Effector CD8-positive, alpha-beta T cell (primary cell): ENCODE measurements around the gene CWH43.
"Not testable (repeated sequence)": the region's sequence is repeated elsewhere in the genome, so short reads cannot be mapped to it uniquely, and the experiment has no call there.

Experiments used
- DNase-seq: peaks from one replicate; lab custom pipeline; 2025; lab: John Stamatoyannopoulos, UW
- total RNA-seq, 4 experiments: gene quantifications; one replicate each; lab custom pipeline; 2026; lab: John Stamatoyannopoulos, UW

The CWH43 gene
- total RNA-seq: 0 reads per million in 4 experiments

GRCh38 chr4:48985976-48986653 lies at the start of gene CWH43:
TSS of gene CWH43 (plus strand) at chr4:48986275. CDS start at chr4:48986430, 155 bp downstream.
- no peak for DNase-seq

DNA sequence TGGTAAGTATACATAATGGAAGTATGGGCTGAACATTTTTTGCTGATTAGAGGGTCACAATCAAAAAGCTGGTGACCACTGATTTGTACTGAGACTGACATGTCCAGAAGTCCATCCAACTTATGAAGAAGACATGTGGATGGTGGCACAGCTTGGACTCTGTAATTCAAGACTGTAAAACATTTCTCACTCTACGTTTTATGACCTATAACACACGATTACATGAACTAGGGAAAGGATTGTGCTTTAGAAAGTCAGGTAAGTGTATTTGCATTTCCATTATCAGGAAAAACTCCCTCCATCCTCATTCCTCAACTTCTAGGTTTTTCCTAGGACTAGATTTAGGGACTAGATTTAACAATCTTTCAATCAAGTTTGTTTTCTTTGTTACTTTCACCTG lies 49.0 kb upstream of the CWH43 start:
- DNase-seq: no peak

GRCh38 chr4:48938831-48939230 lies 47.2 kb upstream of the CWH43 start:
- no peak for DNase-seq

GRCh38 chr4:48939785-48940184 lies 46.3 kb upstream of the CWH43 start:
- DNase-seq: no peak

- DNase-seq: no peak
Observed at GRCh38 chr4:48943387-48943786, 42.7 kb upstream of the CWH43 start.

DNA sequence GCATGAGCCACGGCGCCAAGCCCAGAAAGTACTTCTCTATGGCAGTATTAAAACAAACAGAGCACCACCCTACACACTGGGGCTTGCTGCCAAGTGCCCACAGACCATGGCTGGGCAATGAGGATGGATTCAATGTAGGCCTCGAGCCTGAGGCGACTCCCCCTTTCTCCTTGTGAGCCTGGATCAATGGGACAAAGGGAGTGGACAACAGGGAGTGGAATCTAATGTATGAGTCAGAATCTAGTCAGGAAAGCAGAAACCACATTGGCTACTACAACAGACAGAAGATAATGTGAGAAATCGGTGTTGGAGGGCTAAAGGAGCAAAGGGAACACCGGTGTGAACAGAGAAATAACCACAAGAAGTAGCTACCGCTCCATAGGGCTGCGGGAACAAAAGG lies 41.8 kb upstream of the CWH43 start:
- DNase-seq: no peak

DNA sequence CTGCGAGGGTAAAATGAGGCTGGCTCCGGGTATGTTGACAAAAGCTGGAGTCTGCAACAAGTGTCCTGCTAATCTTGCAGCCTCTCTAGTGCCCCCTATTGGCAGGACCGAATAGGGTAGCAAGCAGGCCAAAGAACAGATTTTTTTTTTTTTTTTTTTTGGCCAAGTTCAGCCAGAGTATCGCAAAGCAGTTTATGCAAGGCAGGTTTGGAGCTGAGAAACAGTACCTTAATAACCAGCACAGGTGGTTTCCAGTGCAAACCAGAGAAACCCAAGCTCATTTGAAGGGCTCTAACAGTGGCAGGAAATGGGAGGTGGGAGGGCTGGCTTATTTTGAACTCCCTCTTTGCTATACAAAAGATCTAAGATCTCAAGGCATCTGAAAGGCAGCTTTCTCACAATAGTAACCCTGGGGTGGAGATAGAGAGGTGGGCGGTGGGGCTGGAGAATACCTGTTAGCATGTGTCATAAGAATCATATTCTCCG lies 41.3 kb upstream of the CWH43 start:
- peak; percentile 20 for DNase-seq

DNA sequence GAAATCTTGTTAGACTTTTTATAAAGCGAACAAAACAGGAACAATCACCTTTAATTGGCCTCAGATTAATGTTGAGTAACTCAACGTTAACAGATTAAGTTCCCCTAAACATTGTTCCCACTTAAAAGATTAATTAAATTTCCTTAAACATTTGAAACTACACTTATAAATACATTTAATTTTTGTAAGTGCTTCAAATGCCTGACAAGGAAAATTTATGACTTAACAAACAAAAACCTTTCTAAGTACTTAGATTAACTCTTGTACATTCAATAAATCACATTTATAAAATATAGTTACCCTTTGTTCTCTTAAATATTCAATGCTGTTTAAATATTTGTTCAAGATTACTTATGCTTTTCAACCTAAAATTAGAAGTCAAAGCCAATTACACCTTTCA lies 40.1 kb upstream of the CWH43 start:
- no peak for DNase-seq

DNA sequence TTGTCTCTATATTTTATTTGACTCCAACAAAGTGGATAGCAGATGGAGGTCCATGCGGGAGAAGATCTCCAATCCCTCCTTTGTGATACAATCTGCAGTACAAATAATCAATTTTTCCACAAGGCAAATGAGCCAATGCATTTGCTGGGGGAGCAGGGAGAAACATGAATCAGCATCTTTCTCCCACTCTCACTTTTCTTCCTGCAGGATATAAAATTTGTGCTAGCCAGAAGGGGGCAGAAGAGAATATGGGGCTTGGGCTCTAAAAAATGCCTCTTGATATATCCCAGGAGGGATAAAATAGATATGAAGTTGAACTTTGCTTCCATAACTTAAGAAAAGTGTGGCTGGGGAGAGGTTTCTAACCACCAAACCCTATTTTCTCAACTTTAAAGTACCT lies 38.3 kb upstream of the CWH43 start:
- DNase-seq: no peak

GRCh38 chr4:48949086-48949485 lies 37.0 kb upstream of the CWH43 start:
- no peak for DNase-seq

GRCh38 chr4:48949518-48950219 lies 36.4 kb upstream of the CWH43 start:
- no peak for DNase-seq

DNA sequence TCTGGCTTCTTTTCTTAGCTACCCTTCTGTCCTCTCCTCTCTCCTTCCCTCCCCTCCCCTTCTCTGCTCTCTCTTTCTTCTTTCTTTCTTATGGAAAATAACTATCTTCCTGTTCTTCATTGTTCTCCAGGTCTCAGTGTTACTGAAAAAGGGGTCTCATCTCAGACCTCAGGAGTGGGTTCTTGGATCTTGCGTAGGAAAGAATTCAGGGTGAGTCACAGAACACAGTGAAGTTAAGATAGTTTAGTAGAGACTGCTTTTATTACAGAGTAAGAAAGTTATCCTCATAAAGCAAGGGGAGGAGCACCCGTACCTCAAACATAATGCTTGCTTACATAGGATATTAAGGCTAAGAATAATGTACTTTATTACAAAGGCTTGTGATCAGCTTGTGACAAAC lies 31.8 kb upstream of the CWH43 start:
- DNase-seq: no peak

DNA sequence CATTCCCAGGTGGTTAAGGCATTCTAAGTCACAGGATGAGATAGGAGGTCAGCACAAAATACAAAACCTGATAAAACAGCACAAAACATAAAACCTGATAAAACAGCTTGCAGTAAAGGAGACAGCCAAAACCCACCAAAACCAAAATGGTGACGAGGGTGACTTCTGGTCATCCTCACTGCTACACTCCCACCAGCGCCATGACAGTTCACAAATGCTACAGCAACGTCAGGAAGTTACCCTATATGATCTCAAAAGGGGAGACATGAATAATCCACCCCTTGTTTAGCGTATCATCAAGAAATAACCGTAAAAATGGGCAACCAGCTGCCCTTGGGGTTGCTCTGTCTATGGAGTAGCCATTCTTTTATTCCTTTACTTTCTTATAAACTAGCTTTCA lies 28.7 kb upstream of the CWH43 start:
- DNase-seq: not testable (repeated sequence)

DNA sequence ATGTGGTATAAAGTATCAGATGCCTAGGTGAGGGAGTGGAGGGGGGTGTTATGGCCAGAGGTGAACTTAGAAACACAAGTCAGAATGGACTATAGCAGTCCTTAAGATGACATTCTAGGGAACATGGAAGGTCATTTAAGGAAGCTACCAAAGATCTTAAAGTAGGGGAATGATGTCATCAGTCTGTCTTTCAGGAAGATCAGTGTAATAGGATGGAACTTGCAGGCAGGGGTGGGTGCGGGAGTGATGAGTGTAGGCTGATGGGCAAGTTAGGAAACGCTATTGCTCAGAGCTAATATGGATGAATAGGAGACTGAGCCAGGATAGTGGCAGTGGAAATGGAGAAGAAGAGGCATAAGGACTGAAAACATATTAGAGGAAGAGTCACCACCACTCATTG lies 27.5 kb upstream of the CWH43 start:
- DNase-seq: no peak

DNA sequence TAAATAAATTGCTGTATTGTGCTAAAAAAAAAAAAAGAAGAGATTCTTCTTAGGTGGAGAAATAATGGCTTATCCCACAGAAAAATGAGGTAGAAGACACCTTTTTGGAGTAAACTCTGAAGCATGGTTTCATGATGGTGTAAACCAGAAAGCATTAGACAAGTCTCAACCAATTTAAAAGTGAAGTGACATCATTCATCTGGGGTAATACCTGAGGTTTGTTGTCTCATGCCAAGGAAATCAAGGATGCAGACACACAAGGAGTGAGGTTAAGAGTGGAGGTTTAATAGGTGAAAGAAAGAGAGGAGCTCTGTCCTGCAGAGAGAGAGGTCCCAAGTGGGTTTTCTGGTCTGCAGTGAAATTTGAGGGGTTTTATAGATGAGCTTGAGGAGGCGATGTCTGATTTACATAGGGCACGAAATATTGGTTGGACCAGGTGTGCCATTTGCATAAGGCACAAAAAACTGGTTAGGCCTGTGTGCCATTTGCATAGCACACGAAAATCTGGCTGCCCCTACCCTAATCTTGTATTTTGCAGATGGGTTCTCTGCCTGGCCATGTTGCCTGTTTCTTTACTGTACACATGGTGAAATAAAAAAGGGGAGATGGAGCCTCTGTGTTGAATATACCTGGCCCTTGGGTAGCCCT lies 25.0 kb upstream of the CWH43 start:
- DNase-seq: no peak

GRCh38 chr4:48962636-48963035 lies 23.4 kb upstream of the CWH43 start:
- DNase-seq: no peak

DNA sequence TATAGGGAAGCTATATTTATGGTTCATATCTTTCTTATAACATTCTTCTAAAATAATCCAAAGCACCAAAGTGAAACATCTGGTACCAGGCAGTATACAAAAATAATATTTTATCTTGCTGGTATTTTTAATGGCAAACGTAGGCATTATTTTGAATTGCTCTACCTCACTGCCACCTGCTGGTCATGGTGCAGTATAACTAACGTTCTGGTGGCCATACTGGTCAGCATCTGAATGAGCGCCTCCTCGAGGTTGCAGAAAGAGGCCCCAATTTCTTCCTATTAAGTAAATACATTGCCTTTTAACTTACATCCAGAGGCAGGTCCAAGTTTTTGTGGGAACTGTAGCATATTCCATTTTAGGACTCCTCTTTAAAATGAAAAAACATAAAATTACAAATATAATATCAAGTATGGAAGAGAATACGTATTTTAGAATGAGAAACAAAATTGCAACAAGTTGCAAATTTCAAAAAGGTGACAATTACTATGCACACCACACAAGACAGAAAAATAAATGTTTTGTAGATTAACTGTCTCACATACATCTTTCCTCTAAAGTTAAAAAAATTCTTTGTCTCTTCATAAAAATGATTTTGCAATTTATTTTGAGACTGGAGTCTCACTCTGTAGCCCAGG lies 22.9 kb upstream of the CWH43 start:
- DNase-seq: peak; percentile 57

- DNase-seq: no peak
Observed at GRCh38 chr4:48967101-48967500, 19.0 kb upstream of the CWH43 start.

DNA sequence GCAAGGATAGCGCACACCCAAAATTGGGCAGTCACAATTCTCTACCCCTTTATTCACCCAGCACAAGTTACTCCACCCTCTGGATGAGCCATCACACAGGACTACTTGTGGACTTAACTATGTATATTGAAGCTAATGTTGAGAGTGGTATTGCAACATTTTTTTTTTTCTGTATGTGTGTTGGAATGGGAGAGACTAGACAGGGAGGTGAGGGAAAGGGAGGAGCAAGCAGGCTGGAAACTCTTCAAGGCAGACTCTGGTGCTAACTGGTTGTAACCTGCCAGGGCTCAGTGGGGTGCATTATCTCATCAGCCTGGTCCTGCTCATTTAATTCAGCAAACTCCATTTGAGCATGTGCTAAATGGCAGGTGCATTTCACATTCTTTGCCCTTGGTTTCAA lies 18.4 kb upstream of the CWH43 start:
- DNase-seq: no peak

DNA sequence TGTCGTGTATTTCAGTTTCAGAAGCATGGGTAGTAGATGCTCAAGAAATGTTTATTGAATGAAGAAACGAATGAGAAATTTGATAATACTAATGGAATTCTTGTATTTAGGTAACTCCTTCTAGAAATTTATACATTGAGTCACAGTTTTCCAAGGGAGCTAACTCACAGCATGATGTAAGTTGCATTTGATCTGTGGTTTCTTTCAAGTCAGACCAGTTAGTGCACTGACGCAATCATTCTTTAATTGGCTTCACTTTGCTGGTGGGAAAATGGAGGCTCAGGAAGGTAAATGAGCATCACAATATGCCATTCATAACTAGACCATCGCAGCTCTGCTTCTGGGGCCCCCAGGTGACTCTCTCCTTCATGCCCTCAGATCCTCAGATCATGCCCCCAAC lies 17.3 kb upstream of the CWH43 start:
- no peak for DNase-seq

GRCh38 chr4:48970471-48970921 lies 15.6 kb upstream of the CWH43 start:
- no peak for DNase-seq

DNA sequence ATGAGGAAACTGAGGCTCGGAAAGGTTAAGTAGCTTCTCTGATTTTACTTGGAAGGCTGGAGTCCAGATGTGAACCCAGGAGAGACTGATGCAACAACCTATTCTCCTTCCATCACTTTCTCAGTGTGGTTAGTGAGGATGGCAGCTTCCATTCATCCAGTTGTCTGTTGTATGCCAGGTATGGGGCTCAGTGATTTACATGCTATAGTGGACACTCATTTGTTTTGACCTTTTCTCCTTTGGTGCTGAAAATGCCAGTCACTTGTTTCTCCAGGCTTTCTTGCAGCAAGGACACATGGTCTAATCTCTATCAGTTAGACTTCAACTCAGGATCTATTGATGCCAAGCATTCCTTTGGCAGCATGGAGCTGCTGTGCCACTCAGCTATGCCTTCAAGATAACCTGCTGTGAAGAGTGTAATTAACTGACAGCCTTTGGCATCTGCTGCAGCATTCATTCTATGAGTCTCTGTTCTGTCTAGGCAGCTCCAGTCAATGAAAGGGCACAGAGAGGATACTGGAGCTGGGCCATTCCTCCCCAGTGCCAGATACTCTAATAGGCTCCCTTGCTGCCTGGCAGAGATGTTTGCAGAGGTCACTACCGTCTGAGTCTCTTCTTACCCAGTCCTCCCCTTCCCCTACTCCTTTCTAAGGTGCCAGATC lies 11.0 kb upstream of the CWH43 start:
- no peak for DNase-seq
